GM18519 (cell line): ENCODE measurements around the gene NEK4.

Source experiments
- ATAC-seq: cut with Tn5 transposase; IDR thresholded peaks from one replicate; pipeline ENCODE4 v1.9.1; 2021; ENCODE audit warnings: mild to moderate bottlenecking, moderate library complexity; ENCODE audit not compliant: unreplicated experiment, low FRiP score

The NEK4 gene

DNA sequence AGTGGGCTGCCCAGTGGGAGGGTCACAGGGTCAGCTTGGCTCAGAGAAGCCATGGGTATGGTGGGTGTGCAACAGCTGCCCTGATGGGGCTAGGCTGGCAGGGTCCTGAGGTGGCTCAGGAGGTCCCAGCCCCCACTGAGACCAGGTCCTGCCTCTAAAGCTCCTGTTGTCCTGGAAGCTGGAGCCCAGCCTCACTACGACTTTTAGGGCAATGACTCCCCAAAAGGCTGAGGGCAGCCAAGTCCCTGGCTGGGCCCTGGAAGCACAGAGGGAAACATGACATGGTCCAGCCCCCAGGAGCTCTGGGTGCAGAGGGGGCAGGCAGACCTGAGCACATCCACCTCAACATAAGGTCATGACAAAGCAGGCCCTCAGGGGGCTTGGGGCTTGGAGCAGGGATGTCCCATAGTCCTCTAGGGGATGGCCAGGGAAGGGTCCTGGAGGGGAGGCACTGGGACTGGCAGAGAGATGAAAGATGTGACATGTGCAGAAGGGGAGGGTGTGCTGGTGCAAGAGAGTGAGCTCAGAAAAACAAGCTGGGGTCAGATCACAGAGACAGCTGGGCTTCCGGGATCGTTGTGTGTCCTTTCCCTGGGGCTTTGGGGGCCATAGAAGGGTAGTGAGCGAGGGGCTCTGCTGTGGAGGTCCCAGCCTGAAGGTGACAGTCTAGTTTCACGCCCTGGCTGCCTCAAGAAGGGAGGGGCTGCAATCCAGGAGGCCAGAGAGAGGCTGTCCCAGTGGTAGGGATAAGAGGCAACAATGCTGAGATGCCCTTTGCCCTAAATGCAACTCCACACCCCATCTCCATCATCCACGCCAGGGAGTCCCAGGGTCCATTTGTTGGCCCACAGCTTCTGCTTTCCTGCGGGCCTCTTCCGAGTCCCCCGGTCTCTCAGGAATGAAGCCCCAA is 23.2 kb upstream of the NEK4 start:
- ATAC-seq, result no peak

DNA sequence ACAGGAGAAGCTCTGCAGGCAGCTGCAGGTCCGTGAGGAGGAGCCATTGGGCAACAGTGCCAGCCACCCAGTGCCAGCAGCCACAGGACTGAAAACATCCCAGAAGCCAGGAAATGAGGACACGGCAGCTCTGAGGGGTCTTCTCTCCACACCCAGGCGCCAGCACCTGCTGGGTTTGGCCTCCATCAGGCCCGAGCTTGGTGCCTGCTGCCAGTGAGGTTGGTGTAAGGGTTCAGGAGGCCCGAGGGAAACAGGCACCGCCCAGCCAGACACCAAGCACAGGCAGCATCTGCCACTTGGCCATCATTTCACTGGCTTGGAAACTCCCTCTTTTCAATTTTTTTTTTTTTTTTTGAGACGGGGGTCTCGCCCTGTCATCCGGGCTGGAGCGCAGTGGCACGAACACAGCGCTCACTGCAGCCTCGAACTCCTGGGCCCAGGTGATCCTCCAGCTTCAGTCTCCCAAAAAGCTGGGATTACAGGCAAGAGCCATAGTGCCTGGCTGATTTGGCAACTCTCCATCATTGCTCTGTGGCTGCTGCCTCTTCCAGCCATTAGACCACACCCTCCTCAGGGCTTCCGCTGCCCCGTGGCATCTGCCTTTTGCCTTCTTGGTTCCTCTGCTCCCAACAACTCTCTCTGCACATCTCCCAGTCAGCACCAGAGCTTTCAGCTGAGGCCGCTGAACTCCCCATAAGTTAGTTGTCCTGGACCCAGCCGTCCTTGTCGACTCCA is 22.4 kb upstream of the NEK4 start:
- no peak for ATAC-seq

DNA sequence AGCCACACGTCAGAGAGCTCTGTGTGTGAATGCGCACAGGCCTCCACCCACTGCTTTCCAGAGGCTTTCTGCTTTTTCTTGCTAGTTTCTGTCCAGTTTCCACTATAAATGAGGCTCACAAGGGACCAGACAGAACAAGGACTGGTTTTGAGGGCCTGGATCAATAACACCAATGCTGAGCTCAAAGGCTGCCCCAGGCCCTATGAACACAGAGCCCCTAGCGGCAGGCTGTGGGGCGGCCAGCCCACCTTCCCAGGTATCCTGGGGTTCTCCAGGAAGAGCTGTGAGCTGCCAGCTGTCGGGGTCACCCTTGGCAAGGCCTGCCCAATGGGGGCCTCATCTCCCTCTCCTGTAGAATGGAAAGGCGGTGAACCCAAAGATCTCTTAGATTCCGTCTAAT is 21.7 kb upstream of the NEK4 start:
- ATAC-seq, result no peak

DNA sequence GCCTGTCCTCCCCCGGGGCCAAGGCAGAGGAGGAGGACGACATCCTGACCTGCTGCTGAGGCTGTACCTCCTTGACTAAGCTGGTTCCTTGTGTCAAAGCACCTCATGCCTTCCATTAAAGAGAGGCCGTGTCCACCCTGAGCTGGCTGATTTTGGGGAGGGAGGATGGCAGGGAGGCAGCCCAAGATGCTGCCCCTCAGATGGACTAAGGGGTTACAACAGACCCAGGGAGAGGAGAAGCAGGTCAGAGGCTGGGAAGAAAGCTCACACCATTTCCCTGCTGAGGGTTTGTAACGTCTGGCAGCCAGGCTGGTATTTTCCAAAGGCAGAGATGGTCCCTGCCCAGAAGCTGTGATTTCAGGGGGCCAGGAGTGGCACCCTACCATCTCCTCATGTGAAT is 21.2 kb upstream of the NEK4 start:
- no peak for ATAC-seq

DNA sequence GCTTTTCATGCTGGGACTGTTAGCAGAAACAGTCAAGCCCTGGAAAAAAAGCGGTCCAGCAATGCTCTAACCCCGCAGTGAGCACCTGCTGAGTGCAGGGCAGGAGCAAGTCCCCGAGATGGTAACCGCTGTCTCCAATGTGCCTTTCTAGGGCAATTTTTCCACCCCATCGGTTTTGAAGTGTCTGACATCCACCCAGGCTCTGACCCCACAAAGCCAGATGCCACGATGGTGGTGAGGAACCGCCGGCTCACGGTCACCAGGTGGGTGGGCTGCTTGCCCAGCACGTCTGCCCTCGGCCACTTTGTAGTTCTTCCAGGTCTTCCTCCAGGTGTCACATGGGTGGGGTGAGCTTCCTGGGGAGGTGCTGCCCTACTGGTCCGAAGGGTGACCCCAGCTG is 20.6 kb upstream of the NEK4 start:
- ATAC-seq, result no peak

DNA sequence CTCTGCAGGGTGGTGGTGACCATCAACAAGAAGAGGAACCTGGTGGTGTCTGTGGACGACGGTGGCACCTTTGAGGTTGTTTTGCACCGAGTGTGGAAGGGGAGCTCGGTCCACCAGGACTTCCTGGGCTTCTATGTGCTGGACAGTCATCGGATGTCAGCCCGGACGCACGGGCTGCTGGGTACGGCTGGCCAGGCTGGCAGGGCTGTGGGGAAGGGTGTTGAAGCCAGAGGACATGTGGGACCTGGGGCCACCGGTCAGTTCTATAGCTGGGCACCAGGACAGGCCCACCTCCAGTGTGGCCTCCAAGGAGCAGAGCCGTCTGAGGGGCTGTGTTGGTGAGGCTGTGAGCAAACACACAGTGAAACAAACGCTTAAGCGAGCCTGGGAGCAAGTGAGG is 20.0 kb upstream of the NEK4 start:
- ATAC-seq, result no peak

DNA sequence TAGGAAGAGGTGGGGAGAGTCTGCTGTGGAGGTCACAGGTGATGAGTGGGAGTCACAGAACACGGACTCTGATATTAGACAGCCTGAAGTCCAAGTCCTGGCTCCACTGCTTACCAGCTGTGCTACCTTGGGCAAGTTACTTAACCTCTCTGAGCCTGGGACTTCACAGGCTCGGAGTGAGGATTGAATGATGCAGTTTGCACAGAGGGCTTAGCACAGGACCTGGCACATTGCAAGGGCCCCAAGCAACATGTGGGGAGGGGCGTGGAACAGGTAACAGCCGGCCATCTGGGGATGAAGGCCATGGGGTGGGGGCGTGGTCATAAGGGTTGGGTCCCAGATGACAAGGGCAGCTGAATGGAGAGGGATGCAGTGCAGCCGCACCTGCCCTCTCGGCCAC is 19.6 kb upstream of the NEK4 start:
- no peak for ATAC-seq

DNA sequence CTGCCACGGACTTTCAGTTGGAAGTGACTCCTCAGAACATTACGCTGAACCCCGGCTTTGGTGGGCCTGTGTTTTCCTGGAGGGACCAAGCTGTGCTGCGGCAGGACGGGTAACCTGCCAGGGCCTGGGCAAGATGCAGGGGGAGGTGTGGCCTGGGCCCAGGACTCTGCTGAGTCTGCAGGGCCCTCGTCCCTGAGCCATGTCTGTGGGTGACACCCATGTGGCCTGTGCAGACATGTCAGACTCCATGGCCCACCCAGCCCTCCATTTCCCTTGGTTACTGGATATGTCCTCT is 19.0 kb upstream of the NEK4 start:
- no peak for ATAC-seq

DNA sequence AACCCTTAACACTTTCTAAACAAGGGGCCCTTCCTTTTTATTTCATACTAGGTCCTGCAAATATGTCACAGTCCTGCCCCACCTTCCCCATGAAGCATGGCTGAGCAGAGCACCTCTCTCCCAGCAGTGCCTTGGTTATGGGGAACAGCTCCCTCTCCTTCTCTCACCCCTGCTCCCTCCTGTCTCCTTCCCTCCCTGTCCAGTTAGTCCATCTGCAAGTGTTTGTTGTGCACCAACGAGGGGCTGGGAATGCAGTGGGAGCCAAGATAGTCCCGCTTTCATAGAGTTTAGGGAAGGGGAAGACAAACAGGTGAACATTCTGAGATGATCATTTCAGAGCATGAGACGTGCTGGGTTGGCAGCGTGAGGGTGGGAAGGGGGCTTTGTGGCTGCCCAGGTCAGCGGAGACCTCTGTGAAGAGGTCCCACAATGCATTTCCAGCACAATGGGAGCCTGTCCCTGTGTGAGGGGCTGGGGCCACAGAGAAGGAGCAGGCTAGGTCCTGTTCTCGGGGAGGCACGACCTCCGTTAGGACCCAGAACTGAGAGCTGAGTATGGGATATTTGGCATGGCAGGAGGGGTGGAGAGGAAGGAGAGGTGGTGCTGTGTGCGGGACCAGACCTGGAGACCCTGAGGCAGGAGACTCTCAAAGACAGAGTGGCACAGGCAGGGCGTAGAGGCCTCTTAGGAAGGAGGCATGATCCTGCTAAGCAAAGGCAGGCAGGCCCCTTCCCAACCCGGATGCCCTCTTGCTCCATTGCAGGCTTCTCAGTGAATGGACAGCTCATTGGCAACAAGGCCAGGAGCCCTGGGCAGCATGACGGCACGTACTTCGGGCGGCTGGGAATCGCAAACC is 18.4 kb upstream of the NEK4 start:
- ATAC-seq, result no peak

DNA sequence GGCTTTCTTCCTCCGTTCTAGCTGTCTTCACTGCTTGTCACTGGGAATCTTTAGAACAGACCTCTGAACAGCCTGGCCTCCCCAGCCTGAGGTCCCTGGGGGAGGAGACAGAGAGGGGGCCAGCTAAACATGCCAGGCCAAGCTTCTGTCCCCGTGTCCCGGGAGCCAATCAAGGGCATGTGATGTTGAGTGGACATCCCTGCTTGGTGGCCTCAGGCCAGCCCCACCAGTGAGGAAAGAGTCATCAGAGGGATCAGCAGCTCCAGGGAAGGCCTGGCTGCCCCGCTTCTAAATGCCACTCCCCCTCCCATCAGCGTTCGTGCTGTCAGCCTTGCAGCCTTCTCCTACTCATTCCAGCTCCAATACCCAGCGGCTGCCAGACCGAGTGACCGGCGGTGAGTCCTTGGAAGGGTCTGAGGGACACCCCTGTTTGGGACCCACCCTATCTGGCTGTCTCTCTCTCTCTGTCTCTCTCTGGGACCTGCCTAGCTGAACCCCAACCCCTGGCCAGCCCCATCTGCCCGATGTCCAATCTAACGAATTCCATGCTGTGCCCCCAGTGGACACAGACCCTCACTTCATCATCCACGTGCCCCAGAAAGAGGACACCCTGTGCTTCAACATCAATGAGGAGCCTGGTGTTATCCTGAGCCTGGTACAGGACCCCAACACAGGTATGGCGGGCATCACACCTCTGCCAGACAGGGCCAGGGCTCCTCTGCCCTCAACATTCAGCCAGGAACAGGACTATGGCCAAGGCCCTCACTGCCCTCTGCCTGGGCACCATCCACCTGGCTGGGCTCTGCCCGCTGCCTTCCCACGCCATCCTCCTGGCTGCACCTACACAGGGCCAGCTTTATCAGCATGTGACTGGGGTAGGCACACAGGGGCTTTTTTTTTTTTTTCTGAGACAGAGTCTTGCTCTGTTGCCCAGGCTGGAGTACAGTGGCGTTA is 17.2 kb upstream of the NEK4 start:
- ATAC-seq, result no peak

DNA sequence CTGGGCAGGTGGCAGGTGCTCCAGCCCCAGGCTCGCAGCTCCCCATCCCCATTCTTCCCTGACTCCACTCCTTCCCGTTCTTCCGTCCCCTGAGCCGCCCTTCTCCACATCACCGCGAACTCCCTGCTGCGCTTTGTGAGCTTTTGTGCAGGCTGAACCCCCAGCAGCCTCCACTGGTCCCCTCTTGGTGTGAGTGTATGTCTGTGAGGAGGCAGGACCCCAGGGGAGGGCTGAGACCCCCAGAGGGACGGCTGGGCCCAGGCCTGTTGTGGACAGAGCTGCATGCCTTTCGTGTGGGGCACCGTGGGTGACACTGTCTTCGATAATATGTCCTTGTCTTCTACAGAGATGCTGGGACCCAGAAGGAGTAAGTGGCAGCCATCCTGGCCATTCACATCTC is 16.5 kb upstream of the NEK4 start:
- ATAC-seq, result no peak

DNA sequence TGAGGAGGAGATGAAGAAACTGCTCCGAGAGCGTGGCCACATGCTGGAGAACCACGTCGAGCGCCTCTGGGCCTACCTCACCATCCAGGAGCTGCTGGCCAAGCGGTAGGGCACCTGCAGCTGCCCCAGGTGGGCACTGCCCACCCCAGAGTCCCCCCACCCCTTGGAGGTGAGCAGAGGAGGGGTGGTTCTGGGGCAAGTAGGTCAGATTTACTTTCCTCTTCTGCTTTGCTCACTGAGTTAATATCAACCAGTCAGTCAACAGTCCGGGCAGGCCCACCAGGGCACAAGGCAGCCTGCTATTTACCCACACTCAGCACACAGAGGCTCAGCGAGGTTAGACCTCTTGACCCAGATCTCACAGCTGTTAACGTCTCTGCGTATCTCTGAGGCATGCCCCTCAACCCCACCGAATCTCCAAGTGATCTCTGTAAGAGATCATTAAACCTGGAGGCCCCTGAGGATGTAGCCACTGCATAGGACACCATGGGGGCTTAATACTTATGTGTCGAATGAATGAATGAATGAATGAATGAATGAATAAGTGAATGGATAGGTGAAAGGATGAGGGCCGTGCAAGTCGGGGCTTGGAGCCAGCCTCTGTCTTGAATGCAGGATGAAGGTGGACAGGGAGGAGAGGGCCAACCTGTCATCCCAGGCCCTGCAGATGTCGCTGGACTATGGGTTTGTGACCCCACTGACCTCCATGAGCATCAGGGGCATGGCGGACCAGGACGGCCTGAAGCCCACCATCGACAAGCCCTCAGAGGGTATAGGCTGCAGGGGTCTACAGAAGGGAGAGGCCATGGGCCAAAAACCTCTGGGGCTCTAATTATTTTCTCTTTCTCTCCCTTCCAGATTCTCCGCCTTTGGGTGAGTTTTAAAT is 15.8 kb upstream of the NEK4 start:
- ATAC-seq, result no peak

DNA sequence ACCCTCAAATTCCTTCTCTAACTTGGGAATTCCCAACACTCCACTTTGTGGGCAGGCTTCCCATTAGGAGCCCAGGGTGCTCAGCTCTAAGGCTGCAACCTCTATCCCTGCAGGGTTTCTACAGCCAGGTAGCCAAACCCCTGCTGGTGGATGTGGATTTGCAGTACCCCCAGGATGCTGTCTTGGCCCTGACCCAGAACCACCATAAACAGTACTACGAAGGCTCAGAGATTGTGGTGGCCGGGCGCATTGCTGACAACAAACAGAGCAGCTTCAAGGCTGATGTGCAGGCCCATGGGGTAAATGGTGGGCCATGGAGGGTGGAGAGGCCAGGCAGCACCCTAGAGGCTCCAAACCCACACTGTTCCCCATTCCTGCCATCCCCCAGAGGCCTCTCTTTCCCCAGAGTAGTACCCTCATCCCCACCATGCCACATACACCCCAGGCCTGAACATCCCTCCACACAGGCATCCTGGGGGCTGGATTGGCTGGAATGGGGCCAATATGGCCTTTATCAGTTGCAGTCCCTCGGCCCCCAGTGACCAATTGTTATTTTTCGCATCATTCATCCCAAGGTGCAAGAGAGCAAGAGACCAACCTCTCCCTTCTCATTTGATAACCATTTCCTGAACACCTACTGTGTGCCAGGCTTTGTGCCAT is 14.3 kb upstream of the NEK4 start:
- no peak for ATAC-seq

DNA sequence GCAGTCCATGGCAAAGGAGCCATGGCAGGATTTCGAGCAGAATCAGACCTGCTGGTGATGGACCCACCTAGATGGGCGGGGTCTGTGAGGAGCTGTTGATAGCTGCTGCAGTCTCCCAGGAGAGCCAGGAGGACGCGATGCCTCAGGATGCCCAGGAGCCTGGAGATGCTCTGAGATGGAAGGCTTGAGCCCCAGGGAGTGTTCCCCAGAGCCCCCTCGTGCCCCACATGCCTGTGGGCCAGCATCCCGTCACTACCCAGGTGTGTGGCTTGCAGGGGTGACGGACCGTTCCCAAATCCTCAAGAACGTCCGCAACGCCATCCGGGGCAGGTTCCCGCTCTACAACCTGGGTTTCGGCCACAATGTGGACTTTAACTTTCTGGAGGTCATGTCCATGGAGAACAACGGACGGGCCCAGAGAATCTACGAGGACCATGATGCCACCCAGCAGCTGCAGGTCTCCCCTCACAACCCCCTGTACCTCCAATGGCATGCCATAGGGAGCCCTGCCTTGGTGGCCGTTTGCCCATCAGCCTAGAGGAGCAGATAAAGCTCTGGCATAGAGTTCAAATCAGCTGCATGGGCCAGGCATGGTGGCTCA is 13.4 kb upstream of the NEK4 start:
- ATAC-seq, result no peak

DNA sequence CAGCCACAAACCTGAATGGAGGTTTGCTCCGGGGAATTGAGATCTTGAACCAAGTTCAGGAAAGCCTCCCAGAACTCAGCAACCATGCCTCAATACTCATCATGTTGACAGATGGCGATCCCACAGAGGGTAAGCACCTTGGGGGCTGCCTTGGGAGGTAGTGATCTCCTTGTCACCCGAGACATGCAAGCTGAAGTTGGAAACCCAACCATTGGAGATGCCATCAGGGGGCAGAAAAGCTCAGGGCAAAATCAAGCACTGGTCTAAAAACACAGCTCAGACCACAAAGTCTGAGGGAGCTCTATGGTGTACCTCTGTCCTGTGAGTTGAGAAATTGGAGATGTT is 12.4 kb upstream of the NEK4 start:
- no peak for ATAC-seq

DNA sequence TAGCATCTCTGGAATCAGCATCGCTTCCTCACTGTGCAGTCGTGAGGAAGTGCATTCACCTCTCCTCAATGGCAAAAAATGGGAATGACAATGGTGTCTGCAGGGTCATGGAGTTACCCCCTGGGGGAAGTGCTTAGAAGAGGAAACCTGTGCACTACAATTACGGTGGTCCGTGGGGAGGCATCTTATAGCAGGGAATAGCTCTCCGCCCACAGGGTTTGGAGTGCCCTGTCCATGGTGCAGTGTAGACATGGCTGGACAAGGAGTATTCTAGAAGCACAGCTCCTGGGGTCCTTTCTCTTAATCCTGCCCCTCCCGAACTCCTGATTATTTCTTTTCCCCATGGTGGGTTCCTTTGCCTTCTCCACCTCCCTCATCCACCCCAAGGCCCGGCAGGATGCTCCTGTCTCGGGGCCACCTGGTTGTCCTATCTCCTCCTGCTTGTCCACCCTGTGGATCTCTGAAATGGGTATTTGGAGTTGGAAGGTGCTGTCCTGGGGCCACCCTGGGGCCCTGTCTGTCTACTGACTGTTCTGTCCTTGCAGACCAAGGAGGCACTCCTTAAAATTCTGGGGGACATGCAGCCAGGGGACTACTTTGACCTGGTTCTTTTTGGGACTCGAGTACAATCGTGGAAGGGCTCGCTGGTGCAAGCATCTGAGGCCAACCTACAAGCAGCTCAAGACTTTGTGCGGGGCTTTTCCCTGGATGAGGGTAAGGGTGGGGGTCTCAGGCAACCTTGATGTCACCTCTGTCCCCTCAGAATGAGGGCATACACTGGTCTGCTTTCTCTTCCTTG is 11.9 kb upstream of the NEK4 start:
- no peak for ATAC-seq

DNA sequence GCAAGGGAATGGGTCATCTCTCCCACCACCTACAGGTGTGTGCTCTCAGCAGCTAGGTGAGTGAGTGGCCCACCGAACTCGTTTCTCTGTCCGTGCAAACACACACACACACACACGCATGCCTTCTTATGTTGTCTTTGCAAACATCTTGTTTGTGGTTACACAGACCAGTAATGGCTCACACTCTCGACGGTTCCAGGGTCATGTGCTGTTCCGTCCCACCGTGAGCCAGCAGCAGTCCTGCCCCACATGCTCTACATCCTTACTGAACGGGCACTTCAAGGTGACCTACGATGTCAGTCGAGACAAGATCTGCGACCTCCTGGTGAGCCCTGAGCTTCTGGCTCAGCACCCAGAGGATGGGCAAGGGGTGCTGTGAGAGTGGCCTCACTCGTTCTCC is 11.0 kb upstream of the NEK4 start:
- no peak for ATAC-seq
